Heart left ventricle (tissue), 16 donors: ENCODE measurements around the gene PAFAH1B2. TPM values are rescaled to one million over a fixed set of nuclear protein-coding genes. Genes with fewer than 3 reads are reported as not detected.

Source experiments
- ATAC-seq, 4 donors: fragments of 200-7000 bp; cut with Tn5 transposase; one replicate each; pipeline ENCODE4 v1.9.1; 2020 to 2022; ENCODE audit warnings: moderate library complexity in 4 of 4, mild to moderate bottlenecking in 3 of 4, moderate number of reproducible peaks in 1 of 4
- DNase-seq, 5 donors: peaks; one replicate each; pipeline ENCODE4 v3.0.0-alpha.2; 2020
- H3K27ac ChIP-seq, 12 donors: fragments of 200-600 bp; sonication (generic) in 4 of 12; one replicate each; pipeline versions ENCODE4 v1.5.0 to v1.8.0; 2016 to 2022; ENCODE audit warnings: mild to moderate bottlenecking in 2 of 12
- H3K27me3 ChIP-seq, 9 donors: fragments of 200-600 bp; sonication (generic) in 2 of 9; one replicate each; pipeline versions ENCODE4 v1.5.1 to v1.8.0; 2016 to 2022; ENCODE audit warnings: mild to moderate bottlenecking in 3 of 9
- H3K36me3 ChIP-seq, 9 donors: fragments of 200-600 bp; sonication (generic) in 2 of 9; one replicate each; pipeline versions ENCODE4 v1.5.0 to v1.8.0; 2018 to 2022; ENCODE audit warnings: mild to moderate bottlenecking in 2 of 9
- H3K4me1 ChIP-seq, 12 donors: fragments of 200-600 bp; sonication (generic) in 4 of 12; one replicate each; pipeline versions ENCODE4 v1.5.0 to v1.8.0; 2016 to 2022; ENCODE audit warnings: mild to moderate bottlenecking in 3 of 12
- H3K4me3 ChIP-seq, 12 donors: fragments of 200-600 bp; sonication (generic) in 4 of 12; one replicate each; pipeline versions ENCODE4 v1.5.0 to v1.8.0; 2017 to 2022; ENCODE audit warnings: mild to moderate bottlenecking in 9 of 12, moderate library complexity in 4 of 12
- H3K9me3 ChIP-seq, 12 donors: fragments of 200-600 bp; sonication (generic) in 4 of 12; one replicate each; pipeline versions ENCODE4 v1.5.0 to v1.8.0; 2016 to 2022; ENCODE audit warnings: mild to moderate bottlenecking in 1 of 12
- CTCF ChIP-seq, 12 donors: fragments of 200-600 bp; sonication (generic) in 4 of 12; IDR thresholded peaks; one replicate each; pipeline versions ENCODE4 v1.5.0 to v1.8.0; 2018 to 2022; ENCODE audit warnings: antibody characterized with exemption in 12 of 12, mild to moderate bottlenecking in 5 of 12
- POLR2A ChIP-seq, 2 donors: fragments of 450-650 bp; IDR thresholded peaks; one replicate each; pipeline ENCODE4 v1.6.1; 2017; ENCODE audit warnings: antibody characterized with exemption in 2 of 2, mild to moderate bottlenecking in 2 of 2, moderate library complexity in 2 of 2
- WGBS, 4 donors: extraction: QIAGEN DNeasy Blood & Tissue Kit in 2 of 4; methylation state at CpG; one replicate each; pipeline versions ENCODE4 v1.1.5 to v1.1.7; 2013 to 2018; 5-methylcytosine and 5-hydroxymethylcytosine counted together
- intact Hi-C, 10 donors: fragments of 100-400 bp; cut with DNase I; formaldehyde crosslinking; loops; one replicate each; pipeline versions ENCODE4 v1.11.1 to v1.14.2; 2022
- polyA plus RNA-seq, 2 donors: library from polyadenylated mRNA; stranded (reverse); fragments of 200-250 nt; gene quantifications; one replicate each; pipeline ENCODE4 v1.2.3, GENCODE V29; 2013
- total RNA-seq, 9 donors: library from RNA; depleted of rRNA in 2 of 9; stranded (reverse); fragments of >200 nt in 2 of 9; fragmentation: NEBNext Ultra II Directional in 3 of 9; extraction: Animal tissue kit (Norgen Biotek cat#: 25700) in 3 of 9; gene quantifications; one replicate each; pipeline versions ENCODE4 v1.1.0 to v1.2.4, GENCODE V29; 2016 to 2023
- donor health status: ischemic (EF 13 %, LVEDD 7.1; RV severe dilation, severe dysfunction).
- donor health status: healthy with polysubstance abuse.
- donor health status: DM: no; HTN: yes; CAD: no.
- donor health status: DM: no; HTN: no; CAD: no.
- donor health status: ischemic (EF 25% LVEDD 6.9; RV normal size, moderate dysfunction).
- donor health status: ischemic (EF 25% LVEDD 5.7; RV mildly dilated, moderate dysfunction).
- donor health status: healthy.
- donor health status: DM: yes; HTN: yes; CAD: no.
- donor health status: ischemic (EF 35%, LVEDD 5.7; RV mildly dilated, moderate dysfunction).
- donor health status: nonischemic (EF 11% LVEDD 7.7; RV severe dilation, severe dysfunction).
- donor health status: DM: yes; HTN: yes; CAD: no.
- donor health status: PGD.
- donor health status: ischemic (EF 29% LVEDD 5.4; RV normal size, mild dysfunction).
- donor health status: nonischemic (EF 23%, LVEDD 6.1; RV moderate dilation, normal function).

The PAFAH1B2 gene
- total and polyA plus RNA-seq, 11 donors, result 16.7 to 81.1 (median 65.6) TPM

DNA sequence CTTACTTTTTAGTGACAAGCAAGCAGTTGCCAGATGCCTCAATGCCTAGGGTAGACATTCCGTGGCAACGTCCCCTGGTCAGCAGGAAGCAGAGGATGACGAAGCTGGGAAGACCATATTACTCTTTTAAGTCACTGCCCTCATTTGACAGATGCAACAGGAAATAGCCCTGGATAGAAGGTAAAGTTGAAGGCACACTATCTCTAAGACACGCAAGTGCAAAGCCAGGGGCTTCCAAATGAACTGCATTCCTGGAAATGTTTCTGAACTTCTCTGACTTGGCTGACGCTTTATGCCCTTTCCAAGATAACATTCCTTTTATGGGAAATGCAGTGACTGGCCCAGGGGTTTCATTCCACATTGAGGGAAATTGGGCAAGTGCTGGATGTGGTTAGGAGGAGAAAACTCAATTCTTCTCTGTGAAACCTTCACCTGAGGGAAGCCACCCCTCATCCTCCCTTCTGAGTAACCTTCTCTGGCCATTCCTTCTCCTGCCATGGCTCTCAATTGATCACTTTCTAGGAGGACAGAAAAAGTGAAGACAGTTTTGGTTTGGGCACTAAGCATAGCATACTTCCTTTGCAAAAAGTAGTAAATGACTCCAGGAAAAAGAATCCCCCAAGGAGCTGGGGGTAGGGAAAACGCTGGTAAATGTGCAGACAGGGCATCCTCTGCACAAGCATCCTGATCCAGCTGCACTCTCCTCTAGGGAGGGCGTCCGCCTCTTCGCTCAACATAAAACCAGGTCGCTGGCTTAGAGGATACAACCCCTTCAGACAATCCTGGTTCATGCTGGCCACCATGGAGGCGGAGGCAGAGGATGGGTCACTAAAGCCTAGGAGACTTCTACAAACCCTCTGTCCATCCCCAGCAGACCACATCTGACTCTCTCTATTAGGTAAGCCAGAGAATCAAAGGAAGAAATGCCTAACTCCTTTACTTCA lies 73.3 kb downstream of the PAFAH1B2 start:
- peak overlapping the region in 1 of 12 donors; percentile 25 for H3K4me3 ChIP-seq
- WGBS, 4 donors, result 61 to 72% (median 66%) methylated on average over 11 of the region's 11 CpGs
- TF ChIP-seq POLR2A (IDR thresholded peaks at IDR 0.05) (no peak), CTCF (IDR thresholded peaks at IDR 0.05) (no peak)
- H3K27ac ChIP-seq, result peak overlapping the region; percentile 39 to 98 (median 88)
- H3K27me3 ChIP-seq, result no peaks in the 10 kb centered on the region
- H3K4me1 ChIP-seq, result peaks cover 12 to 62% (median 49%) of the 10 kb centered on the region in 12 donors
- H3K9me3 ChIP-seq, result no peaks in the 10 kb centered on the region
- DNase-seq (no peak), ATAC-seq (no peak)
- intact Hi-C loops, result loop anchor here in 1 of 10 donors (2.0 kb wide), 1 partner anchor 37 kb away; no protein-coding TSS in a partner anchor
- peaks cover 0 to 97% (median 69%) of the 10 kb centered on the region in 9 donors for H3K36me3 ChIP-seq

DNA sequence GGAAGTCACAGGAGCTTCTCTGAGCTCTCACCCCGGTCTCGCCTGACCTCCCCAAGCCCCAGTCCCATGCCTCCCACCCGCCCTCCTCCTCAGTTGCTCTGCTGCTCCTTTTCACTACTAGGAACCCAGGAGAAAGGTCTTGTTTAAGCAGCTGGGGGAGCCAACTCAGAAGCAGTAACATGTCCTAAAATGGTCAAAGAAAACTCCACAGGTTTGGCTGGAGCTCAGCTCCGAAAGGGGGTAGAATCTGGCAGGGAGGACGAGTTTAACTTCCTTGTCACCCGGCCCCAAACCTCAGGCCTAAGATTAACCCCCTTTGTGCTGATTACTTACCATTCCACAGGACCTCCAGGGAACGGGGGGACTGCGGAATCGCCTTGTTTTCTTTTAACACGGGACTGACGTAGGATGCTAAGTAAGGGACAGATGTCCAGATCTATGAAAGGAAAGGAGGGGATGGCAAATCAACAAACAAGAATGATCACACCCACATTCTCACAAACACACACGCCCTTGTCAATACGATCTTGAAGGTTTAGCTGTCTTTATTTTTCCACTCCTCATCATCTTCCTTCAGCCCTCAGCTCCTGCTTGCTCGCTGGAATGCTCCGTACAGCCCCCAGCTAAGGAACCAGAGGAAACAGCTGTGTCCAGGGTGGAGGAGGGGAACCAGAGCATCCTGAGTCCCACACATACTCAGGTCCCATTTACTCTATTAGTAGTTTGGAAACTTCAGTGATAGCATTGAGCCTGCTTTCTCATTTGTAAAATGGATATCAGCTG lies 74.2 kb downstream of the PAFAH1B2 start:
- peak in 2 of 4 donors; percentile 9 to 21 for ATAC-seq
- H3K36me3 ChIP-seq, result peaks cover 0 to 97% (median 69%) of the 10 kb centered on the region in 9 donors
- intact Hi-C loops, result loop anchor here in 1 of 10 donors (2.0 kb wide), 1 partner anchor 38 kb away; no protein-coding TSS in a partner anchor
- no peaks in the 10 kb centered on the region for H3K27me3 ChIP-seq
- H3K4me1 ChIP-seq, result peaks cover 12 to 68% (median 49%) of the 10 kb centered on the region in 12 donors
- no peaks in the 10 kb centered on the region for H3K9me3 ChIP-seq
- peak in 4 of 5 donors; percentile 44 to 57 (median 54) for DNase-seq
- peak overlapping the region in 2 of 12 donors; percentile 6 to 25 for H3K4me3 ChIP-seq
- 59 to 64% (median 59%) methylated on average over 15 of the region's 15 CpGs for WGBS, 4 donors
- TF ChIP-seq CTCF (IDR thresholded peaks at IDR 0.05), result no peak
- no peak for TF ChIP-seq POLR2A (IDR thresholded peaks at IDR 0.05)
- peak overlapping the region; percentile 39 to 98 (median 88) for H3K27ac ChIP-seq

GRCh38 chr11:117219001-117219400 lies 74.9 kb downstream of the PAFAH1B2 start:
- 75 to 94% (median 85%) methylated on average over 7 to 9 of the region's 9 CpGs for WGBS, 4 donors
- no peaks in the 10 kb centered on the region for H3K9me3 ChIP-seq
- peaks cover 0 to 97% (median 71%) of the 10 kb centered on the region in 9 donors for H3K36me3 ChIP-seq
- DNase-seq, result no peak
- intact Hi-C loops, result loop anchor here in 1 of 10 donors (2.0 kb wide), 1 partner anchor 38 kb away; no protein-coding TSS in a partner anchor
- no peak for ATAC-seq
- H3K4me1 ChIP-seq, result peaks cover 12 to 69% (median 49%) of the 10 kb centered on the region in 12 donors
- peak overlapping the region; percentile 39 to 98 (median 88) for H3K27ac ChIP-seq
- no peaks in the 10 kb centered on the region for H3K27me3 ChIP-seq
- TF ChIP-seq CTCF (IDR thresholded peaks at IDR 0.05) (no peak), POLR2A (IDR thresholded peaks at IDR 0.05) (no peak)
- H3K4me3 ChIP-seq, result peak overlapping the region in 1 of 12 donors; percentile 6
